Neuron (in vitro differentiated cells): ENCODE data around the gene GBA2.

Experiments used
- H2AFZ ChIP-seq: one replicate; pipeline ENCODE4 v1.6.1; 2013; ENCODE audit warnings: low read depth, mild to moderate bottlenecking, inconsistent platforms, low read length, moderate library complexity
- H3K27me3 ChIP-seq: one replicate; pipeline ENCODE4 v1.6.1; 2013; ENCODE audit warnings: low read length; ENCODE audit not compliant: insufficient read depth
- H3K36me3 ChIP-seq: one replicate; pipeline ENCODE4 v1.6.1; 2013; ENCODE audit warnings: low read length; ENCODE audit not compliant: insufficient read depth
- H3K4me1 ChIP-seq: one replicate; pipeline ENCODE4 v1.6.1; 2013; ENCODE audit warnings: low read length; ENCODE audit not compliant: insufficient read depth
- H3K4me3 ChIP-seq: 2 replicates; pipeline ENCODE4 v1.5.1; 2013; ENCODE audit warnings: mild to moderate bottlenecking, low read length, moderate library complexity
- H3K9me3 ChIP-seq: one replicate; pipeline ENCODE4 v1.6.1; 2013; ENCODE audit warnings: low read length

GBA2 gene

GRCh38 chr9:35757892-35758275 lies 8.9 kb upstream of the GBA2 start:
- H3K4me1 ChIP-seq: no peaks in the 10 kb centered on the region
- H2AFZ ChIP-seq: no peak overlapping the region
- H3K27me3 ChIP-seq: no peaks in the 10 kb centered on the region
- H3K4me3 ChIP-seq: no peak overlapping the region
- peaks cover 31% of the 10 kb centered on the region for H3K36me3 ChIP-seq
- peaks cover 2% of the 10 kb centered on the region for H3K9me3 ChIP-seq

GRCh38 chr9:35757226-35757891 lies 8.3 kb upstream of the GBA2 start:
- Histone ChIP-seq H3K27me3 (no peaks in the 10 kb centered on the region), H2AFZ (no peak overlapping the region), H3K4me3 (peak overlapping the region; percentile 1), H3K36me3 (peaks cover 36% of the 10 kb centered on the region), H3K9me3 (peaks cover 2% of the 10 kb centered on the region), H3K4me1 (no peaks in the 10 kb centered on the region)

DNA sequence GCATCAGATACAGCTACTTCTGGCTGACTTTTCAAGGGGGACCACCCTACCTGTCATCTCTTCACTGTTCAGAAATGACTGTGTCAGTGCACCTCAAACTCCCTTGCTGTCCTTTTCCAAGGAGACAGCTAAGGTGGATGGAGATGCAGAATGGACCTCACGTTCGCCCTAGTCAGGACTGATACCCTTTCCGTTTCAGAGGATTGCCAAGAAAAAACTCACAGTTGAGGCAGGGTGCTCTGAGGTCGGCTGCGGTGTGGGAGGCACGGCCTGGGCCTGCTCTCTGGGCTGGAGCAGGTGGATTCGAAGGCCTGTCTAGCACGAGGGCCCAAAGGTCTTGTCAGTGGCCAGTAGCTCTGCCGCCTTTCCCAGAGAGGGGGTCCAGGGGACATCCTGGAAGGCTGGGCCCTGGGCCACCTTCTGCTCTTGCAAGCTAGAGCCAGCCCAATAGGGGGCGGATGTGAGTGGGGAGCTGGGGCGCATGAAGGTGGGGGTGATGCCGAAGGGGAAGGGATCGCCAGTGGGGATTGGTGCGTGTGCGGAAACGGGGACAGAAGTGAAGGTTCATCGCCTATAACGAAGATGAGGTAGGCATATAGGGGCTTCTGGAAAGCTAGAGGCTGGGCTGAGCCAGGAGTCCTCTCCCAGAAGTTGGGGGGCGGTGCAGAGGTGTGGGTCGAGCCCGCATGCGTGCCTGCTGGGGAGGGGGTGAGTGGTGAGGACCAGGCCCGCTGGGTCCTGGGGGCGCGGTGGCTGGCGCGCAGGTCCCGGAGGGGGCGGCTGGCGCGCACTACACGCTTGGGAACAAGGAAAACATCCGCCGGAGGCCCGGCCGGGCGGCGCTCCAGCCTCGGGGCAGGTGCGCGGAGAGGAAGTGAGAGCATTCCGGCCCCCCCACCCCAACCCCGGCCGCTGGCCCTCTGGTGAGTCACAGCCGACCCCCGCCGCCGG lies 7.5 kb upstream of the GBA2 start:
- no peak overlapping the region for H2AFZ ChIP-seq
- H3K9me3 ChIP-seq: peaks cover 2% of the 10 kb centered on the region
- peaks cover 44% of the 10 kb centered on the region for H3K36me3 ChIP-seq
- H3K27me3 ChIP-seq: no peaks in the 10 kb centered on the region
- H3K4me1 ChIP-seq: no peaks in the 10 kb centered on the region
- no peak overlapping the region for H3K4me3 ChIP-seq

DNA sequence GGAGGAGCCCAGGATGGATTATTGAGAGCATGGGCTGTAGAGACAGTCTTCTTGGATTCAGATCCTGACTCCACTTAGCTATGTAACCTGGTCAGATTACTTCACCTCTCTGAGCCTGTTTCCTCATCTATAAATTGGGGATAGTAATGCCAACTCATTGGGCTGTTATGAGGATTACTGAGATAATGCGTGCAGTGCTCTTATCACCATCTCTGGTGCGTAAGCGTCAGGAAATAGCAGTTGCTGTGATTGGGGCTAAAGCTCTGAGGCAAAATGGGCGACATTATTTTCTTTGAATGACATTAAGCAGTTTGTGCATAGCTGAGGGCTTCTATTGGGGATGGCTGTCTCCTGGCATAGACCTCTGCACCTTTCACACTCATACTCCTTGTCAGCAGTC lies 6.0 kb upstream of the GBA2 start:
- Histone ChIP-seq H3K27me3 (no peaks in the 10 kb centered on the region), H3K4me3 (no peak overlapping the region), H3K9me3 (peaks cover 2% of the 10 kb centered on the region), H3K36me3 (peaks cover 57% of the 10 kb centered on the region), H3K4me1 (peaks cover 4% of the 10 kb centered on the region), H2AFZ (no peak overlapping the region)

DNA sequence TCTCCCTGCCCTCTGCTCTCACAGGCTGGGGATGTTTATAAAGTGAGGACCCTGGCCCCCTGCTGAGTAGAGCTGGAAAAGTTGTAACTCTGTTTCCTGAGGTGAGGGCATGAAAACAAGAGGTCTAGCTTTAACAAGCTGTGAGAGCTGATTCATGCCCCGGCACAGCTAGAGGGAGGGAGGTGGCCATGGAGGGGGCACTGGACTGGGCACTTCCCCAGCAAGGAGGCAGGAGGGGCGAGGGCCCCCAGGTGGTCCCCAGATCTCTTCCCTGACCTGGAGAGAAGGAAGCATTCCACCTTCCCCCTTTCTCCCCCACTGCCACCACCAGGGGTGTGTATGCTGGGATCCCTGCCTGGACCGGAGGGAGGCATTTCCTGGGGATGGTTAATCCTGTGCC lies 5.2 kb upstream of the GBA2 start, which contains the start of gene MSMP:
Gene MSMP (minus strand): TSS at position 13 of the 400 bp plus-strand sequence. CDS start 147 bp downstream, outside the sequence.
- peaks cover 57% of the 10 kb centered on the region for H3K36me3 ChIP-seq
- H2AFZ ChIP-seq: no peak within 1 kb of the TSS
- no peaks in the 10 kb centered on the region for H3K27me3 ChIP-seq
- peaks cover 10% of the 10 kb centered on the region for H3K4me1 ChIP-seq
- H3K4me3 ChIP-seq: no peak within 1 kb of the TSS
- peaks cover 2% of the 10 kb centered on the region for H3K9me3 ChIP-seq

DNA sequence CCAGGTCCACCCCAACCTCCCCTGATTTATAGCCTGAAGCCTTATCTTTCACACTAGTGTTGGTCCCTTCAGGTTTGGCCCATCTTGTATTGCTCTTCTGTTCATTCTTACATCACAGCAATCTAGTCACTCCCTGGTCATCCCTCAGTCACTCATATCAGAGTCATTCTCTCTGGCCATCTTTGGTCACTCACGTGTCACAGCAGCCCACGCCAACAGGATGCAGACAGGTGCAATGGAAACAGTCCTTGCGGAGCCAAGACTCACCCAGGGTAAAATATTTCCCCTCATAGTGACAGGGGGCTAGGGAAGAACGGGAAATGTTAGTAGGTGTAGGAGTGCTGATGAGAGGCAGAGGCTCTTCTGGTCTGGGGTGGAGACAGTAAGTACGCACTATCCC lies 4.4 kb upstream of the GBA2 start:
- no peak overlapping the region for H2AFZ ChIP-seq
- peaks cover 10% of the 10 kb centered on the region for H3K4me1 ChIP-seq
- no peaks in the 10 kb centered on the region for H3K27me3 ChIP-seq
- H3K4me3 ChIP-seq: no peak overlapping the region
- peaks cover 57% of the 10 kb centered on the region for H3K36me3 ChIP-seq
- peaks cover 2% of the 10 kb centered on the region for H3K9me3 ChIP-seq

GRCh38 chr9:35750256-35750531 lies 1.2 kb upstream of the GBA2 start:
- Histone ChIP-seq H3K27me3 (no peaks in the 10 kb centered on the region), H3K4me1 (peaks cover 35% of the 10 kb centered on the region), H3K36me3 (peaks cover 52% of the 10 kb centered on the region), H3K4me3 (peak overlapping the region; percentile 96), H2AFZ (no peak overlapping the region), H3K9me3 (peaks cover 2% of the 10 kb centered on the region)

GRCh38 chr9:35749515-35750255 lies 657 bp upstream of the GBA2 start:
- peak overlapping the region; percentile 96 for H3K4me3 ChIP-seq
- H2AFZ ChIP-seq: peak overlapping the region; percentile 88
- peaks cover 2% of the 10 kb centered on the region for H3K9me3 ChIP-seq
- peaks cover 49% of the 10 kb centered on the region for H3K36me3 ChIP-seq
- peaks cover 35% of the 10 kb centered on the region for H3K4me1 ChIP-seq
- H3K27me3 ChIP-seq: no peaks in the 10 kb centered on the region

DNA sequence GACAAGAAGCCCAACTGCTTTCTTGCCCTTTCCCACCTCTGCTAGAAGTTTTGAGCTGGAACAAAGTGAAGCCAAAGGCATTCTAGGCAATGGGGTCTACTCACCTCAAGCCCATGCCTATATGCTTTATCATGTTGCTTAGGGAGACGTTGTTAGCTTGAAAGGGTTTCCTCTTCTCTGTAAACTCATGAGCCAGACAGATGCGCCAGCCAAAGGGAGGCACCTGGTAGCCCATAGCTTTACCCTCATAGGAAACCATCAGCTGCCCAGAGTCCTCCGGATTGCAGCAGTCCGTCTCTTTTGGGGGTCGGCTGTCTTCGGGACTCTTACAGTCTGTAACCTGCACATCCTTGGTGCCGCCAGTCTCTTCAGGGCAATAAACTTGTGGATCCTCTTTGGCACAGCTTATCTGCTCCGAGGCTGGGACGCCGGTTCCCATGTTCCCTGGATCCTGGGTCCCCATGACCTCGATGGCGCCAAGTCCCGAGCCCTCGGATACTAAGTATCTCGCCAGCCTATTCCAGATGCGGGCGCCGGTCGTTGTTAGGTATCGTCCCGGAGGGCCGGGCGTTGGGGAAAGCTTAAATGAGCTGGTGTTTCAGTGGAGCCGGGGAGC lies 678 bp downstream of the GBA2 start:
- Histone ChIP-seq H3K27me3 (no peaks in the 10 kb centered on the region), H3K4me3 (peak overlapping the region; percentile 96), H2AFZ (peak overlapping the region; percentile 88), H3K36me3 (peaks cover 49% of the 10 kb centered on the region), H3K9me3 (no peaks in the 10 kb centered on the region), H3K4me1 (peaks cover 35% of the 10 kb centered on the region)

DNA sequence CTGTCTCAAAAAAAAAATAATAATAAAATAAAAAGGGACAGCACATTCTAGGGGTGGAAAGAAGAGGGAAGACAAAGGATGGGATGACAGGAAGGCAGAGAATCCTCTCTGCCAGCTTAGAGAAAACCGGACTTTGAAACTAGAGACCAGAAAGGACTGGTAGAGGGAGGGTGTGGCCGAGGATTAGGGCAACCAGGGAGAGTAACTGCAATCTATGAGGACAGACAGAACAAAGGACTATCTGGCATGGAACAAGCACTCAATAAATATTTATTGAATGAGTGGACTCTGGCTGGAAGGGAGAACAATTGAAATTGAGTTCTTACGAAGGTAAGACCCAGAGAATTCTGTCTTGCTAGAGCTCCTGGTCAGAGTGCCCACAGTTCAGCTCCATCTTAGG lies 2.4 kb downstream of the GBA2 start:
- no peaks in the 10 kb centered on the region for H3K27me3 ChIP-seq
- H2AFZ ChIP-seq: no peak overlapping the region
- peak overlapping the region; percentile 96 for H3K4me3 ChIP-seq
- H3K4me1 ChIP-seq: peaks cover 35% of the 10 kb centered on the region
- peaks cover 49% of the 10 kb centered on the region for H3K36me3 ChIP-seq
- H3K9me3 ChIP-seq: no peaks in the 10 kb centered on the region

- no peak overlapping the region for H2AFZ ChIP-seq
- peaks cover 47% of the 10 kb centered on the region for H3K36me3 ChIP-seq
- H3K4me3 ChIP-seq: no peak overlapping the region
- no peaks in the 10 kb centered on the region for H3K27me3 ChIP-seq
- peaks cover 35% of the 10 kb centered on the region for H3K4me1 ChIP-seq
- no peaks in the 10 kb centered on the region for H3K9me3 ChIP-seq
Measured at GRCh38 chr9:35745569-35745968, 3.5 kb downstream of the GBA2 start.

GRCh38 chr9:35743880-35744518 lies 5.0 kb downstream of the GBA2 start:
- H3K36me3 ChIP-seq: peaks cover 60% of the 10 kb centered on the region
- peaks cover 25% of the 10 kb centered on the region for H3K4me1 ChIP-seq
- no peak overlapping the region for H3K4me3 ChIP-seq
- H2AFZ ChIP-seq: no peak overlapping the region
- no peaks in the 10 kb centered on the region for H3K27me3 ChIP-seq
- H3K9me3 ChIP-seq: no peaks in the 10 kb centered on the region
